B cell (primary cell): ENCODE data around the gene CSNK1A1. TPM values are rescaled to one million over a fixed set of nuclear protein-coding genes. Genes with fewer than 3 reads are reported as not detected.

Source experiments
- ATAC-seq: fragments of 200-7000 bp; cut with Tn5 transposase; one replicate; pipeline ENCODE4 v1.10.0; 2021; ENCODE audit warnings: low read depth, mild to moderate bottlenecking, moderate number of reproducible peaks, moderate library complexity
- CTCF ChIA-PET: fragments of 350-600 bp; sonication (Branson Sonifier 250); formaldehyde crosslinking; loops from one replicate; lab custom pipeline; 2021; ENCODE audit warnings: antibody characterized with exemption, inconsistent platforms; lab: Charles Lee
- POLR2A ChIA-PET: fragments of 350-600 bp; sonication (Branson Sonifier 250); formaldehyde crosslinking; loops from one replicate; lab custom pipeline; 2021; ENCODE audit warnings: antibody characterized with exemption; lab: Charles Lee
- DNase-seq: peaks from one replicate; pipeline ENCODE4 v3.0.0; 2013
- H2AFZ ChIP-seq: 2 replicates; pipeline ENCODE4 v1.6.1; 2012; ENCODE audit warnings: mild to moderate bottlenecking, low read depth, low read length; ENCODE audit not compliant: insufficient read depth, poor library complexity, severe bottlenecking
- H3K27ac ChIP-seq, 2 donors: 1 replicate in 1 of 2; 2 replicates in 1 of 2; pipeline ENCODE4 v1.5.1; 2012 to 2013; ENCODE audit warnings: low read length in 2 of 2, mild to moderate bottlenecking in 2 of 2, moderate library complexity in 1 of 2
- H3K27me3 ChIP-seq, 4 experiments: fragments of 200-600 bp in 1 of 4; sonication (generic) in 1 of 4; replicated peaks in 1 of 4; 1 replicate in 2 of 4; 2 replicates in 2 of 4; pipeline versions ENCODE4 v1.6.1 to v1.7.0; 2013 to 2016; ENCODE audit warnings: low read length in 3 of 4, mild to moderate bottlenecking in 2 of 4, mixed read lengths in 1 of 4, moderate library complexity in 1 of 4; ENCODE audit not compliant: insufficient read depth in 4 of 4, control insufficient read depth in 3 of 4; ENCODE audit errors: control extremely low read depth in 1 of 4
- H3K36me3 ChIP-seq, 2 experiments: replicated peaks in 1 of 2; 1 replicate in 1 of 2; 2 replicates in 1 of 2; pipeline versions ENCODE4 v1.6.1 to v1.7.1; 2013; ENCODE audit warnings: low read length in 1 of 2; ENCODE audit not compliant: insufficient read depth in 2 of 2, control insufficient read depth in 1 of 2; ENCODE audit errors: control extremely low read depth in 1 of 2, extremely low read depth in 1 of 2
- H3K4me1 ChIP-seq, 2 donors: fragments of 200-600 bp in 1 of 2; sonication (generic) in 1 of 2; 1 replicate in 1 of 2; 2 replicates in 1 of 2; pipeline versions ENCODE4 v1.5.1 to v1.6.1; 2013 to 2017; ENCODE audit warnings: low read length in 2 of 2; ENCODE audit not compliant: control insufficient read depth in 2 of 2, insufficient read depth in 2 of 2
- H3K4me2 ChIP-seq: replicated peaks from 2 replicates; pipeline ENCODE3; 2012; ENCODE audit warnings: mild to moderate bottlenecking, low read depth, low read length; ENCODE audit not compliant: poor library complexity, severe bottlenecking
- H3K4me3 ChIP-seq, 5 experiments: fragments of 200-600 bp in 1 of 5; sonication (generic) in 1 of 5; 1 replicate in 3 of 5; 2 replicates in 2 of 5; pipeline versions ENCODE4 v1.5.1 to v1.7.0; 2011 to 2016; ENCODE audit warnings: low read length in 4 of 5, mild to moderate bottlenecking in 4 of 5, low read depth in 2 of 5, control low read depth in 1 of 5, moderate library complexity in 1 of 5; ENCODE audit not compliant: insufficient read depth in 1 of 5; ENCODE audit errors: control extremely low read depth in 1 of 5, extremely low read depth in 1 of 5
- H3K79me2 ChIP-seq: fragments of 200-600 bp; sonication (generic); one replicate; pipeline ENCODE4 v1.6.0; 2016; ENCODE audit warnings: low read length; ENCODE audit not compliant: control insufficient read depth, insufficient read depth
- H3K9ac ChIP-seq: fragments of 200-600 bp; sonication (generic); 2 replicates; pipeline ENCODE4 v1.6.1; 2017; ENCODE audit warnings: mild to moderate bottlenecking, low read length, moderate library complexity
- H3K9me3 ChIP-seq, 3 donors: one replicate each; pipeline versions ENCODE4 v1.6.1 to v1.7.1; 2013; ENCODE audit warnings: low read length in 2 of 3; ENCODE audit not compliant: control insufficient read depth in 2 of 3, insufficient read depth in 1 of 3; ENCODE audit errors: control extremely low read depth in 1 of 3
- H4K20me1 ChIP-seq: 2 replicates; pipeline ENCODE4 v1.6.0; 2012; ENCODE audit warnings: mild to moderate bottlenecking, low read length; ENCODE audit not compliant: insufficient read depth, control insufficient read depth, poor library complexity, severe bottlenecking
- H3K27ac Mint-ChIP-seq: one replicate; pipeline ENCODE4 v1.8.0; 2021; ENCODE audit warnings: mixed read lengths
- H3K27me3 Mint-ChIP-seq: one replicate; pipeline ENCODE4 v1.8.0; 2021; ENCODE audit warnings: mixed read lengths
- H3K4me1 Mint-ChIP-seq: one replicate; pipeline ENCODE4 v1.8.0; 2021; ENCODE audit warnings: mixed read lengths
- H3K4me3 Mint-ChIP-seq: one replicate; pipeline ENCODE4 v1.8.0; 2021; ENCODE audit warnings: mixed read lengths
- H3K9me3 Mint-ChIP-seq: one replicate; pipeline ENCODE4 v1.8.0; 2022; ENCODE audit warnings: mixed read lengths; ENCODE audit not compliant: insufficient read depth
- EZH2 ChIP-seq: IDR thresholded peaks from 2 replicates; pipeline ENCODE4 v1.6.1; 2012; ENCODE audit warnings: borderline replicate concordance, low read depth, mild to moderate bottlenecking, moderate library complexity, low read length; ENCODE audit not compliant: insufficient read depth, poor library complexity, severe bottlenecking
- WGBS: methylation state at CpG from one replicate; pipeline ENCODE4 v1.1.5; 2013; ENCODE audit warnings: missing lambda C conversion rate; ENCODE audit not compliant: insufficient coverage; 5-methylcytosine and 5-hydroxymethylcytosine counted together
- intact Hi-C: fragments of 100-400 bp; cut with micrococcal nuclease; formaldehyde crosslinking; loops from one replicate; pipeline ENCODE4 v1.10.0; 2022
- polyA plus RNA-seq: library from polyadenylated mRNA; depleted of rRNA; stranded (reverse); fragments of >200 nt; gene quantifications from 2 replicates; pipeline ENCODE4 v1.2.3, GENCODE V29; 2012
- total RNA-seq, 2 donors: library from RNA; stranded (reverse); fragments of 120-200 nt in 1 of 2; gene quantifications; 1 replicate in 1 of 2; 2 replicates in 1 of 2; pipeline versions ENCODE4 v1.2.3 to v1.2.4, GENCODE V29; 2013 to 2022
- TF ChIP-seq, protein P1 (sequence below): fragments of 200-600 bp; IDR thresholded peaks from one replicate; pipeline ENCODE4 v1.8.0; 2022; ENCODE audit warnings: antibody characterized with exemption, mild to moderate bottlenecking

CSNK1A1 gene
- total and polyA plus RNA-seq, 2 donors (not counting 1 experiment from before 2014, with no cell fraction given): 45.9 to 168 TPM

DNA sequence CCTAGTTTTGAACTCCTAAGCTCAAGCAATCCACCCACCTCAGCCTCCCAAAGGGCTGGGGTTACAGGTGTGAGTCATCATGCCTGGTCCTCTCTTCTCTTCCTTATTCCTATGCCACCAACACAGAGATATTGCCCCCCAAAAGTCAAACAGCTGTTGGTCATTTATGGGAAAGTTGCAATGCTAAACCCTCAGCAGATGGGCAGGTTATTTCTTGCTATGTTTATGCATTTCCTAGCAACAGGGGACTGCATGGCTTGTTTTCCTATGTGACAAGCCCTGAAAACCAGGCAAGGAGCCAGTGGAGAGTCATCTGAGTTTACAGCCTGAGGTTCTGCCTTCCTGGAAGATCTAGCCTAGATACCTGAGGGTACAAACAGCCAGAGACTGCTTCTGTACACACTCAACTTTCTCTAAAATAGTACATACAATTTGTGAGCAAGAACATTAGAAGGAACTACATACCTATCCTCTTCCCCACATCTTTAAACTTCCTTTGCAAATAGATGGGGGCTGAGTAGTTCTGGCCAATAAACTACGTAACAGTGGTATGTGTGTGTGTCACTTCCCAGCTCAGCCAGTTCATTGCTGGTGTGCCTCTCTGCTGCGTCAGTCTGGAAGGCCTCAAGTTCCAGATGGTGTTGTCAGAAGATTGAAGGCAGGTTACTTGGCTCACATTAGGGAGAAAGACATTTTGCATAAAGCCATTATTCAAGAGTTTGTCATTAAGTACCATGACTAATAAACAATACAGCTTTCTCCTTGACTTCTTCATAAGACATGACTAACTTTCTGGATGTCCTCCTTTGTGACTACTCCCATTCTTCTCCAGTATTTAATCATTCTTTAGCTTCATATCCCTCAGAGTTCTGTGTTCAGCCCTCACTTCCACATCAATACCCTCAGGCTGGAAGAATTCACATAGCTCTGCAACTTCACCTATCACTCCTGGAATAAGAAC lies 65.3 kb downstream of the CSNK1A1 start:
- Histone ChIP-seq H3K4me1 (no peaks in the 10 kb centered on the region), H3K4me2 (no peak overlapping the region), H3K27ac (no peak overlapping the region), H3K27me3 (no peaks in the 10 kb centered on the region), H3K4me3 (no peak overlapping the region), H3K79me2 (no peaks in the 10 kb centered on the region), H4K20me1 (no peaks in the 10 kb centered on the region), H2AFZ (no peak overlapping the region), H3K9ac (no peak overlapping the region), H3K9me3 (no peaks in the 10 kb centered on the region), H3K36me3 (no peaks in the 10 kb centered on the region)
- POLR2A ChIA-PET: no interaction called here
- CTCF ChIA-PET: no interaction called here
- peaks cover 2% of the 10 kb centered on the region for H3K4me1 Mint-ChIP-seq
- TF ChIP-seq EZH2: no peak
- TF ChIP-seq, protein P1, sequence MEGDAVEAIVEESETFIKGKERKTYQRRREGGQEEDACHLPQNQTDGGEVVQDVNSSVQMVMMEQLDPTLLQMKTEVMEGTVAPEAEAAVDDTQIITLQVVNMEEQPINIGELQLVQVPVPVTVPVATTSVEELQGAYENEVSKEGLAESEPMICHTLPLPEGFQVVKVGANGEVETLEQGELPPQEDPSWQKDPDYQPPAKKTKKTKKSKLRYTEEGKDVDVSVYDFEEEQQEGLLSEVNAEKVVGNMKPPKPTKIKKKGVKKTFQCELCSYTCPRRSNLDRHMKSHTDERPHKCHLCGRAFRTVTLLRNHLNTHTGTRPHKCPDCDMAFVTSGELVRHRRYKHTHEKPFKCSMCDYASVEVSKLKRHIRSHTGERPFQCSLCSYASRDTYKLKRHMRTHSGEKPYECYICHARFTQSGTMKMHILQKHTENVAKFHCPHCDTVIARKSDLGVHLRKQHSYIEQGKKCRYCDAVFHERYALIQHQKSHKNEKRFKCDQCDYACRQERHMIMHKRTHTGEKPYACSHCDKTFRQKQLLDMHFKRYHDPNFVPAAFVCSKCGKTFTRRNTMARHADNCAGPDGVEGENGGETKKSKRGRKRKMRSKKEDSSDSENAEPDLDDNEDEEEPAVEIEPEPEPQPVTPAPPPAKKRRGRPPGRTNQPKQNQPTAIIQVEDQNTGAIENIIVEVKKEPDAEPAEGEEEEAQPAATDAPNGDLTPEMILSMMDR: no peak
- ATAC-seq (no peak), DNase-seq (no peak)
- H3K27me3 Mint-ChIP-seq: peaks cover 6% of the 10 kb centered on the region
- H3K9me3 Mint-ChIP-seq: no peaks in the 10 kb centered on the region
- 100% methylated on average over 1 of the region's 2 CpGs for WGBS
- no peak overlapping the region for H3K27ac Mint-ChIP-seq
- intact Hi-C loops: no loop called here
- H3K4me3 Mint-ChIP-seq: no peak overlapping the region

DNA sequence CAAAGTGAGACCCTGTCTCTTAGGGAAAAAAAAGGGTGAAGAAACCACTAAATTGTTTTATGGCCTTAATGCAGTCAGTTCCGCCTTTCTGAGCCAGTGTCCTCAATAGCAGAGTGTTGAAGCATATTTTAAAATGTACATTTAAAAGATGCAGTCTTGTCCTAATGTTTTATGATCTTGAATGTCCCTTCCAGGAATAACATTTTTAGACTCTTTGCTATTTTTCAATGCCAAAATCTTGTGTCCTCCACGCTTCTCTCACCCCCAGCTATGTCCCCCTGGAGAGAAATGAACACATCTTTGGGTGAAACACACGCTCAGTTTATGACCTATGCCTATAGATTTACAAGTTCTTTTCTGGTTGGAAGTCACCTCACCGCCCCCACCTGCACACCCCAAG lies 69.8 kb downstream of the CSNK1A1 start:
- Mint-ChIP-seq H3K27me3 (peaks cover 13% of the 10 kb centered on the region), H3K9me3 (no peaks in the 10 kb centered on the region), H3K4me1 (no peaks in the 10 kb centered on the region), H3K27ac (no peak overlapping the region), H3K4me3 (no peak overlapping the region)
- no peak for ATAC-seq
- CTCF ChIA-PET: no interaction called here
- H3K27me3 ChIP-seq: no peaks in the 10 kb centered on the region
- POLR2A ChIA-PET: no interaction called here
- no peaks in the 10 kb centered on the region for H3K79me2 ChIP-seq
- no peak for TF ChIP-seq EZH2
- TF ChIP-seq, protein P1: no peak
- no peaks in the 10 kb centered on the region for H4K20me1 ChIP-seq
- H3K9me3 ChIP-seq: peaks cover 0 to 4% (median 0%) of the 10 kb centered on the region in 3 donors
- no peak overlapping the region for H3K9ac ChIP-seq
- H3K27ac ChIP-seq: no peak overlapping the region
- no peak for DNase-seq
- H3K4me2 ChIP-seq: no peak overlapping the region
- no peaks in the 10 kb centered on the region for H3K36me3 ChIP-seq
- H3K4me1 ChIP-seq: no peaks in the 10 kb centered on the region
- WGBS: 100% methylated on average over 2 of the region's 4 CpGs
- H3K4me3 ChIP-seq: no peak overlapping the region
- H2AFZ ChIP-seq: no peak overlapping the region
- intact Hi-C loops: no loop called here
